ENCODE data around the gene DUSP10.

GRCh38 chr1:221708076-221708571 is 33.8 kb downstream of the DUSP10 start:
- TF ChIP-seq CTCF (IDR thresholded peaks at IDR 0.05) (no peak), POLR2A (IDR thresholded peaks at IDR 0.05) (no peak)
